ENCODE results near the gene PPM1K. TPM values are rescaled to one million over a fixed set of nuclear protein-coding genes. Genes with fewer than 3 reads are reported as not detected.

The PPM1K gene
- total and polyA plus RNA-seq, 2 experiments from 2014 or later = 9.1 to 12.0 TPM

GRCh38 chr4:88296413-88297211, 12.3 kb upstream of the PPM1K start:
- Mint-ChIP-seq H3K9me3 (no peaks in the 10 kb centered on the region), H3K36me3 (ENCODE audit: low read depth) (no peaks in the 10 kb centered on the region), H3K4me3 (no peak overlapping the region), H3K27me3 (ENCODE audit: insufficient read depth, low read depth, poor library complexity) (peaks cover 6% of the 10 kb centered on the region), H3K4me1 (no peaks in the 10 kb centered on the region), H3K27ac (no peak overlapping the region)
- TF ChIP-seq STAT1 (IDR thresholded peaks at IDR 0.05; ENCODE audit: unreplicated experiment) (no peak), EZH2phosphoT487 (IDR thresholded peaks at IDR 0.05; ENCODE audit: unreplicated experiment) (no peak), ETS1 (IDR thresholded peaks at IDR 0.05) (no peak), ZNF331 (CRISPR knock-in tag; IDR thresholded peaks at IDR 0.05; ENCODE audit: low read depth) (no peak), REST (IDR thresholded peaks at IDR 0.05; ENCODE audit: unreplicated experiment) (no peak), ZNF462 (CRISPR knock-in tag; IDR thresholded peaks at IDR 0.05) (no peak), CTCF (conservative IDR thresholded peaks at IDR 0.05; ENCODE audit: low read depth in 2 of 2) (no peak), JUNB (IDR thresholded peaks at IDR 0.05; ENCODE audit: unreplicated experiment) (no peak), NANOG (IDR thresholded peaks at IDR 0.05; ENCODE audit: borderline replicate concordance) (no peak), ZNF114 (CRISPR knock-in tag; IDR thresholded peaks at IDR 0.05) (no peak), CREB1 (CRISPR knock-in tag; IDR thresholded peaks at IDR 0.05; ENCODE audit: low read depth) (no peak), EZH2 (IDR thresholded peaks at IDR 0.05; ENCODE audit: low read depth, unreplicated experiment) (no peak), POLR2AphosphoS5 (IDR thresholded peaks at IDR 0.05; ENCODE audit: low read depth) (no peak)
- ATAC-seq = no peak; the same call in 2 of the 3 replicates
- Histone ChIP-seq H3K27ac (ENCODE audit: low read depth) (no peak overlapping the region), H3K27me3 (ENCODE audit: insufficient read depth) (no peaks in the 10 kb centered on the region), H3K9me2 (ENCODE audit: insufficient read depth) (peaks cover 3% of the 10 kb centered on the region; the same call in 1 of the 2 replicates), H3K4me1 (ENCODE audit: insufficient read depth) (no peaks in the 10 kb centered on the region), H3K79me2 (replicated peaks; ENCODE audit: insufficient read depth) (no peaks in the 10 kb centered on the region), H3K4me2 (no peak overlapping the region), H2AFZ (0 out of 2 replicates have a peak overlapping the region, but pooled peaks have one; percentile 32), H3K36me3 (ENCODE audit: insufficient read depth) (no peaks in the 10 kb centered on the region), H3F3A (replicated peaks; ENCODE audit: low read depth) (no peaks in the 10 kb centered on the region), H4K20me1 (replicated peaks; ENCODE audit: insufficient read depth) (no peaks in the 10 kb centered on the region), H3K4me3 (no peak overlapping the region)
- no peak for DNase-seq (ENCODE audit: low spot score)

Measured in GM23338 (cell line).